H54 (cell line): Measurements from ENCODE around the gene ZNF586.
"Not testable (repeated sequence)": the region's sequence is repeated elsewhere in the genome, so short reads cannot be mapped to it uniquely, and the experiment has no call there.

ENCODE experiments used
- DNase-seq: peaks from one replicate; pipeline ENCODE4 v3.0.0; 2011; ENCODE audit warnings: low spot score, mixed read lengths; ENCODE audit not compliant: insufficient read length
- FAIRE-seq: peaks from 3 replicates; lab custom pipeline; 2011; peaks lifted over from hg19 to GRCh38; lab: Jason Lieb, UNC
- POLR2A ChIP-seq: IDR thresholded peaks from 2 replicates; pipeline ENCODE4 v1.6.1; 2011; ENCODE audit warnings: low read depth, mild to moderate bottlenecking, low read length

The ZNF586 gene

GRCh38 chr19:57773488-57773887, 4.0 kb downstream of the ZNF586 start:
- no peak for TF ChIP-seq POLR2A
- DNase-seq (no peak), FAIRE-seq (no peak)

DNA sequence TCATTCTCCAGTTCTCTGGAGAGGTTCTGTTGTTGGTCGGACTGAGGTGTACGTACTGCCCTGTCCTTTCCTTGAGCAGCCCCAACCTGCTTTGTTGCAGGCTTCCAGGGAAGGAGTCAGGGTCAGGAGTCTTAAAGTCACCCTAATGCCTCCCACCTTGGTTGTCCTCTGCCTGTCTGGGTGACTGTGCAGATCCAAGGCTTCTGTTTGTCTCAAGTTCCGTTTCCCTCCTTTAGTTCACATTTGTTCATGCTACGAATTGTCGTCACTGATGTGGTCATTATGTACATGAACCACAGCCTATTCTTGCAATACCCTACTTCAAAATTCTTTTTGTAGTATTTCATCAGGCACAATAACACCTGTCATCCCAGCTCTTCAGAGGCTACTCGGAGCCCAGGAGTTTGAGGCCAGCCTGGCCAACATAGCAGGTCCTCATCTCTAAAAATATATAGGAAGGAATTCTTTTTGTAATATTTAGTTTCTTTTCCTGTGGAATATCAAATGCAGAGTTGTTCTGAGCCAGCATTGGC, 7.4 kb downstream of the ZNF586 start:
- FAIRE-seq (no peak), DNase-seq (no peak)
- no peak for TF ChIP-seq POLR2A

DNA sequence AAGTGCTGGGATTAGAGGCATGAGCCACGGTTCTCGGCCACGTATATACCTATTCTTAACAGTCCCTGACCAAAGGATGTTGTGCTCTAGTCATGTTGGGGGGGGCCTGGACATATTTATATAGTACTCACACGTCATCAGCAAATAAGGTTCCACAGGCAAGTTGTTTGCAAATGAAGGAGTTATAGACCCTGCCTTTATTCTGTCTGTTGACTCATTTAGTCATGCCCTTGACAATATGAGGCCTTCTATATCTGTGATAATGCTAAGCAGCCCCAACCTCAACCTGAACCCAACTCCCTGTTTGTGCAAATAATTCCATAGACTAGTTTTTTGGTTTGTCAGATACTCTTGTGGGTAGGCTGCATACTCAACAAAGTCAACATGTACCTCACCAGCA, 8.9 kb downstream of the ZNF586 start:
- FAIRE-seq (no peak), DNase-seq (no peak)
- no peak for TF ChIP-seq POLR2A

GRCh38 chr19:57779220-57779845, 9.9 kb downstream of the ZNF586 start:
- FAIRE-seq (no peak), DNase-seq (no peak)
- no peak for TF ChIP-seq POLR2A

GRCh38 chr19:57786286-57786685, 16.8 kb downstream of the ZNF586 start:
- no peak for DNase-seq
- FAIRE-seq, result no peak
- no peak for TF ChIP-seq POLR2A

GRCh38 chr19:57786906-57787305, 17.4 kb downstream of the ZNF586 start:
- no peak for TF ChIP-seq POLR2A
- no peak for FAIRE-seq
- no peak for DNase-seq

DNA sequence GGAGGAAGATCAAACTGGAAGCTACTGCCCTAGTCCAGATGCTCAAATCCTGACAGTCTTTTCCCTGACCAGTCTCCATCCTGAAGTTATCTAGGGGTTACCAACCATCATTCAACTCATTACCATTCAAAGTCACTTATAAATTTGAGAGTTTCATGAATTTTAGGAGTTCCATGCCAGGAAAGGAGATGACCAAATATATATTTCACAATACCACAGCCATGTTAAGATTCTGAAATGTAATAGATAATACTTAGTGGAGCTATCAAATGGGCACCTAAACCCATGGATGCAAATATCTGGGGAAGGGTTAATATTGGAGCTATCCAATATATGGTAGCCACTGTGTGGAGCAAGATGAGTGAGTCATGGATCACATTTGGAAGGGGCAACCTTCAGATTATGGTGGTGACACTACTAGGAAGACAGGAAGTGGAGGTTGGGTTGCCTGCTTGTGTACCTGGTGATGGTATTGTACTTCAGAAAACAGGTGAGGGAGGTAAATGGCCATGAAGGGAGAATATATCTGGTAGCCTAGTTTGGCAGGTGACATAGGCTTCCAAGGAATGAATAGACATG, 18.7 kb downstream of the ZNF586 start:
- FAIRE-seq (no peak), DNase-seq (no peak)
- no peak for TF ChIP-seq POLR2A

- DNase-seq (no peak), FAIRE-seq (no peak)
- no peak for TF ChIP-seq POLR2A
These were observed 19.8 kb downstream of the ZNF586 start for GRCh38 chr19:57789288-57789687.

- DNase-seq, FAIRE-seq: not testable (repeated sequence)
These were observed 27.1 kb downstream of the ZNF586 start for GRCh38 chr19:57796580-57796979.

DNA sequence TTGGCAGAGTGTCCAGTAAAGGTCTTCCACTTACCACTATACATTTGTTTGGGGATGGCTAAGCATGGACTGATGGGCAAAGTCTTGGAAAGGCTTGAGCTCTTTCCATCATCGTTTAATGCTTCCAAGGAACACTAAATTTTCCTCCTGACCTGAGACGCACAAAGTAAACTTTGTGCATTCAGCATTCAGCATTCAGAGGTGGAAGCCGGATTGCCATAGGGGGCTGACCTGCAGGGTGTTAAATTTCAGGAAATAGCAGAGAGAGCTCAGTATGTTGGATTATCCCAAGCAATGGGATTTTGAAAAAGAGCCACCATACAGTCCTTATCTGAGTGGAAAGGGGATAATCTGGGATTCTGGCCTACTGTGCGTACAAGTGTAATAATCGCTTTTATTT, 31.2 kb downstream of the ZNF586 start:
- FAIRE-seq (no peak), DNase-seq (no peak)
- no peak for TF ChIP-seq POLR2A

- FAIRE-seq, result no peak
- no peak for TF ChIP-seq POLR2A
- DNase-seq, result no peak
These were observed 32.8 kb downstream of the ZNF586 start for GRCh38 chr19:57802269-57802668.

GRCh38 chr19:57803265-57803593, 33.8 kb downstream of the ZNF586 start:
- TF ChIP-seq POLR2A, result no peak
- no peak for FAIRE-seq
- DNase-seq, result peak; percentile 47

- peak; percentile 52 for DNase-seq
- TF ChIP-seq POLR2A, result peak; percentile 39
- no peak for FAIRE-seq
These were observed 34.3 kb downstream of the ZNF586 start for GRCh38 chr19:57803594-57804325.

- DNase-seq (no peak), FAIRE-seq (no peak)
- no peak for TF ChIP-seq POLR2A
These were observed 38.1 kb downstream of the ZNF586 start for GRCh38 chr19:57807541-57807940.

DNA sequence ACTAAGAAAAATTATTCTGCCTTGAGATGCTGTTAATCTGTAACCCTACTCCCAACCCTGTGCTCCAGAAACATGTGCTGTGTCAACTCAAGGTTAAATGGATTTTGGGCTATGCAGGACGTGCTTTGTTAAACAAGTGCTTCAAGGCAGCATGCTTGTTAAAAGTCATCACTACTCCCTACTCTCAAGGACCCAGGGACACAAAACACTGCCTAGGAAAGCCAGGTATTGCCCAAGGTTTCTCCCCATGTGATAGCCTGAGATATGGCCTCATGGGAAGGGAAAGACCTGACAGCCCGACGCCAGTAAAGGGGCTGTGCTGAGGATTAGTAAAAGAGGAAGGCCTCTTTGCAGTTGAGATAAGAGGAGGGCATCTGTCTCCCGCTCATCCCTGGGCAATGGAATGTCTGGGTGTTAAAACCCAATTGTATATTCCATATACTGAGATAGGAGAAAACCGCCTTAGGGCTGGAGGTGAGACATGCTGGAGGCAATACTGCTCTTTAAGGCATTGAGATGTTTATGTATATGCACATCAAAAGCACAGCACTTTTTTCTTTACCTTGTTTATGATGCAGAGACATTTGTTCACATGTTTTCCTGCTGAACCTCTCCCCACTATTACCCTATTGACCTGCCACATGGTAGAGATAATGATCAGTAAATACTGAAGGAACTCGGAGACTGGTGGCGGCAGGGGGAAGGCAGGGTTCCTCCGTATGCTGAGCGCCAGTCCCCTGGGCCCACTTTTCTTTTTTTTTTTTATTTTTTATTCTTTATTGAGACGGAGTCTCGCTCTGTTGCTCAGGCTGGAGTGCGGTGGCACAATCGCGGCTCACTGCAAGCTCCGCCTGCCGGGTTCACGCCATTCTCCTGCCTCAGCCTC, 41.2 kb downstream of the ZNF586 start:
- not testable (repeated sequence) for FAIRE-seq

More for the DNA sequence above, 41.2 kb downstream of the ZNF586 start:
- DNase-seq, result not testable (repeated sequence)
